Right atrium auricular region (tissue), 2 donors: Measurements from ENCODE around the gene F8. TPM values are rescaled to one million over a fixed set of nuclear protein-coding genes. Genes with fewer than 3 reads are reported as not detected.
A peak's percentile ranks its signal among the peaks of the same experiment; 100 is the strongest.

ENCODE experiments used
- DNase-seq: peaks from one replicate; pipeline ENCODE4 v3.0.0-alpha.2; 2019; ENCODE audit warnings: low spot score
- H3K27ac ChIP-seq, 2 donors: fragments of 200-600 bp; sonication (generic); 1 replicate in 1 of 2; 2 replicates in 1 of 2; pipeline ENCODE4 v1.5.1; 2016 to 2019
- H3K27me3 ChIP-seq, 2 donors: fragments of 200-600 bp; sonication (generic); one replicate each; pipeline versions ENCODE4 v1.5.1 to v1.6.0; 2017 to 2019
- H3K36me3 ChIP-seq: fragments of 200-600 bp; sonication (generic); one replicate; pipeline ENCODE4 v1.5.1; 2016
- H3K4me1 ChIP-seq, 2 donors: fragments of 200-600 bp; sonication (generic); one replicate each; pipeline versions ENCODE4 v1.5.1 to v1.6.0; 2017 to 2019
- H3K4me3 ChIP-seq, 2 donors: fragments of 200-600 bp; sonication (generic); 1 replicate in 1 of 2; 2 replicates in 1 of 2; pipeline ENCODE4 v1.5.1; 2017 to 2019; ENCODE audit warnings: mild to moderate bottlenecking in 1 of 2, moderate library complexity in 1 of 2
- H3K9me3 ChIP-seq, 2 donors: fragments of 200-600 bp; sonication (generic); one replicate each; pipeline ENCODE4 v1.5.1; 2019
- CTCF ChIP-seq, 2 donors: fragments of 200-600 bp; sonication (generic); IDR thresholded peaks; one replicate each; pipeline ENCODE4 v1.5.1; 2019; ENCODE audit warnings: antibody characterized with exemption in 2 of 2
- total RNA-seq, 2 donors: library from RNA; depleted of rRNA; stranded (reverse); fragments of >200 nt; gene quantifications; one replicate each; pipeline ENCODE4 v1.1.0, GENCODE V29; 2016

The F8 gene
- total RNA-seq, 2 donors from 2014 or later = 41.2 to 42.9 TPM

GRCh38 chrX:155056471-155056870 is 33.9 kb upstream of the F8 start:
- Histone ChIP-seq H3K36me3 (no peaks in the 10 kb centered on the region), H3K4me3 (no peak overlapping the region), H3K4me1 (no peaks in the 10 kb centered on the region), H3K27ac (peak overlapping the region in 1 of 2 donors; percentile 5), H3K9me3 (no peaks in the 10 kb centered on the region), H3K27me3 (no peaks in the 10 kb centered on the region)
- DNase-seq = no peak
- TF ChIP-seq CTCF (IDR thresholded peaks at IDR 0.05) = no peak

GRCh38 chrX:155055494-155055893 is 33.0 kb upstream of the F8 start:
- H3K9me3 ChIP-seq = no peaks in the 10 kb centered on the region

GRCh38 chrX:155054255-155054654 is 31.7 kb upstream of the F8 start:
- no peaks in the 10 kb centered on the region for H3K27me3 ChIP-seq
- no peak for DNase-seq
- no peaks in the 10 kb centered on the region for H3K36me3 ChIP-seq
- TF ChIP-seq CTCF (IDR thresholded peaks at IDR 0.05) = no peak
- H3K9me3 ChIP-seq = no peaks in the 10 kb centered on the region
- no peak overlapping the region for H3K4me3 ChIP-seq
- no peak overlapping the region for H3K27ac ChIP-seq
- H3K4me1 ChIP-seq = no peaks in the 10 kb centered on the region

More at GRCh38 chrX:155055494-155055893, 33.0 kb upstream of the F8 start:
- no peaks in the 10 kb centered on the region for H3K27me3 ChIP-seq
- no peak overlapping the region for H3K4me3 ChIP-seq
- DNase-seq = no peak
- H3K27ac ChIP-seq = no peak overlapping the region
- H3K4me1 ChIP-seq = no peaks in the 10 kb centered on the region
- no peaks in the 10 kb centered on the region for H3K36me3 ChIP-seq
- TF ChIP-seq CTCF (IDR thresholded peaks at IDR 0.05) = no peak

GRCh38 chrX:155053656-155054055 is 31.1 kb upstream of the F8 start:
- DNase-seq = no peak
- peaks cover 0 to 5% of the 10 kb centered on the region in 2 donors for H3K4me1 ChIP-seq
- no peaks in the 10 kb centered on the region for H3K9me3 ChIP-seq
- no peaks in the 10 kb centered on the region for H3K36me3 ChIP-seq
- H3K4me3 ChIP-seq = no peak overlapping the region
- no peaks in the 10 kb centered on the region for H3K27me3 ChIP-seq
- no peak for TF ChIP-seq CTCF (IDR thresholded peaks at IDR 0.05)
- H3K27ac ChIP-seq = no peak overlapping the region

- Histone ChIP-seq H3K36me3 (no peaks in the 10 kb centered on the region), H3K4me3 (no peak overlapping the region), H3K27ac (no peak overlapping the region), H3K27me3 (no peaks in the 10 kb centered on the region), H3K4me1 (peaks cover 0 to 8% of the 10 kb centered on the region in 2 donors), H3K9me3 (no peaks in the 10 kb centered on the region)
- no peak for TF ChIP-seq CTCF (IDR thresholded peaks at IDR 0.05)
- no peak for DNase-seq
Observed at GRCh38 chrX:155052738-155053498, 30.4 kb upstream of the F8 start.
